ENCODE results near the gene ANO4.

DNA sequence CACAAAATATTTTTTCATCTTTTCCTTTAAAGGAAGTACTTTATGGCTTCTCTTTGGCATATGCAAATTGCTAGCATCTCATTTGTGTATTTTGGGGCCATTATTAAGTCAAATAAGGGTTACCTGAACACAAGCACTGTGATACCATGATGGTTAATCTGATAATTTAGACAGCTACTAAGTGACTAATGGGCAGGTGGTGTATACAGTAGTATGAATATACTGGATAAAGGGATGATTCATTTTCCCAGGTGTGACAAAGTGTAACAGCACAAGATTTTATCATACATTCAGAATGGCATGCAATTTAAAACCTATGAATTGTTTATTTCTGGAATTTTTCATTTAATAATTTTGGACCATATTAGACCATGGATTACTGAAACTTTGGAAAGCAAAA is 27.2 kb upstream of the ANO4 start:
- TF ChIP-seq, protein P1, sequence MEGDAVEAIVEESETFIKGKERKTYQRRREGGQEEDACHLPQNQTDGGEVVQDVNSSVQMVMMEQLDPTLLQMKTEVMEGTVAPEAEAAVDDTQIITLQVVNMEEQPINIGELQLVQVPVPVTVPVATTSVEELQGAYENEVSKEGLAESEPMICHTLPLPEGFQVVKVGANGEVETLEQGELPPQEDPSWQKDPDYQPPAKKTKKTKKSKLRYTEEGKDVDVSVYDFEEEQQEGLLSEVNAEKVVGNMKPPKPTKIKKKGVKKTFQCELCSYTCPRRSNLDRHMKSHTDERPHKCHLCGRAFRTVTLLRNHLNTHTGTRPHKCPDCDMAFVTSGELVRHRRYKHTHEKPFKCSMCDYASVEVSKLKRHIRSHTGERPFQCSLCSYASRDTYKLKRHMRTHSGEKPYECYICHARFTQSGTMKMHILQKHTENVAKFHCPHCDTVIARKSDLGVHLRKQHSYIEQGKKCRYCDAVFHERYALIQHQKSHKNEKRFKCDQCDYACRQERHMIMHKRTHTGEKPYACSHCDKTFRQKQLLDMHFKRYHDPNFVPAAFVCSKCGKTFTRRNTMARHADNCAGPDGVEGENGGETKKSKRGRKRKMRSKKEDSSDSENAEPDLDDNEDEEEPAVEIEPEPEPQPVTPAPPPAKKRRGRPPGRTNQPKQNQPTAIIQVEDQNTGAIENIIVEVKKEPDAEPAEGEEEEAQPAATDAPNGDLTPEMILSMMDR (IDR thresholded peaks at IDR 0.05): no peak
- TF ChIP-seq EP300 (IDR thresholded peaks at IDR 0.05) (no peak), POLR2A (IDR thresholded peaks at IDR 0.05) (no peak)

All from ovary (tissue), 3 donors.